ENCODE data around the gene IFNLR1.

The IFNLR1 gene

DNA sequence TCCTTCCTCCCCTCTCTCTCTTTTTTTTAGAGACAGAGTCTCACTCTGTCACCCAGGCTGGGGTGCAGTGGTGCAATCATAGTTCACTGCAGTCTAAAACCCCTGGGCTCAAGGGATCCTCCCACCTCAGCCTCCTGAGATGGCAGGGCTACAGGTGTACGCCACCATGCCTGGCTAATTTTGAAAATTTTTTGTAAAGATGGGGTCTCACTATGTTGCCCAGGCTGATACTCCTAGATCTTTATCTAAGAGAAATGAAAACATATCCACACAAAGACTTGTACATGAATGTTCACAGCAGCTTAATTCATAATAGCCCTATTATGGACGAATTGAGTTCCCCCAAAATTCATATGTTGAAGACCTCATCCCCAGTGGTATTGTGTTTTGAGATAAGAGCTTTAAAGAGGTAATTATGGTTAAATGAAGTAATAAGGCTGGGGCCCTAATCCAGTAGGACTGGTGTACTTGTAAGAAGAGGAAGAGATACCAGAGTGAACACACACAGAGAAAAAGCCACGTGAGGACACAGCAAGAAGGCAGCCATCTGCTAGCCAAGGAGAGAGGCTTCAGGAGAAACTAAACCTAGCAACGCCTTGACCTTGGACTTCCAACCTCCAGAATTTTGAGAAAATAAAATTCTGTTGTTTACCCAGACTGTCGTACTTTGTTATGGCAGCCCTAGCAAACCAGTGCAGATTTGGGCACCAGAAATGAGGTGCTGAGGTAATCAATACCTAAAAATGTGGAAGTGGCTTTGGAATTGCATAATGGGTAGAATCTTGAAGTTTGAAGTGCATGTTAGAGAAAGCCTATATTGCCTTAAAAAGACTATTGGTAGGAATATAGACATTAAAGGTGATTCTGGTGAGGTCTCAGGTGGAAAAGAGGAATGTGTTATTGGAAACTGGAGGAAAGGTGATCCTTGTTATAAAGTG, 13.2 kb downstream of the IFNLR1 start:
- Histone ChIP-seq H3K4me3 (ENCODE audit: low read length) (no peak overlapping the region), H3K4me1 (ENCODE audit: insufficient read depth, low read length) (no peaks in the 10 kb centered on the region), H3K9me3 (ENCODE audit: insufficient read depth, low read depth, low read length) (no peaks in the 10 kb centered on the region), H3K9ac (ENCODE audit: low read depth, low read length) (no peak overlapping the region), H3K36me3 (ENCODE audit: insufficient read depth, low read length) (peaks cover 10% of the 10 kb centered on the region), H3K27me3 (ENCODE audit: insufficient read depth, low read length) (no peaks in the 10 kb centered on the region), H3K27ac (ENCODE audit: low read depth, low read length) (no peak overlapping the region)
- 87% methylated on average over 5 of the region's 5 CpGs for WGBS

DNA sequence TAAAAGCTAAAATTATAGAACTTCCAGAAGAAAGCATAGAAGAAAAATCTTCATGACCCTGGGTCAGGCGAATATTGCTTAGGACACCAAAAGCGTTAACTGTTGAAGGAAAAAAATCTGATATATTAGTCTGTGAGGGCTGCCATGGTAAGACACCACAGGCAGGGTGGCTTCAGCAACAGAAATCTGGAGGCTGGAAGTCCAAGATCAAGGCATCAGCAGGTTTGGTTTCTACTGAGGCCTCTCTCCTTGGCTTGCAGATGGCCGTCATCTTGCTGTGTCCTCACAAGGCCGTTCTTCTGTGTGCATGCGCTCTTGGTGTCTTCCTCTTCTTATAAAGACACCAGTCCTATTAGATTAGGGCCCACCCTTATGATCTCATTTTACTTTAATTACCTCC, 14.5 kb downstream of the IFNLR1 start:
- Histone ChIP-seq H3K4me1 (ENCODE audit: insufficient read depth, low read length) (no peaks in the 10 kb centered on the region), H3K9me3 (ENCODE audit: insufficient read depth, low read depth, low read length) (no peaks in the 10 kb centered on the region), H3K36me3 (ENCODE audit: insufficient read depth, low read length) (peaks cover 15% of the 10 kb centered on the region), H3K27ac (ENCODE audit: low read depth, low read length) (no peak overlapping the region), H3K9ac (ENCODE audit: low read depth, low read length) (no peak overlapping the region), H3K4me3 (ENCODE audit: low read length) (no peak overlapping the region), H3K27me3 (ENCODE audit: insufficient read depth, low read length) (no peaks in the 10 kb centered on the region)
- 95% methylated on average over 5 of the region's 5 CpGs for WGBS

DNA sequence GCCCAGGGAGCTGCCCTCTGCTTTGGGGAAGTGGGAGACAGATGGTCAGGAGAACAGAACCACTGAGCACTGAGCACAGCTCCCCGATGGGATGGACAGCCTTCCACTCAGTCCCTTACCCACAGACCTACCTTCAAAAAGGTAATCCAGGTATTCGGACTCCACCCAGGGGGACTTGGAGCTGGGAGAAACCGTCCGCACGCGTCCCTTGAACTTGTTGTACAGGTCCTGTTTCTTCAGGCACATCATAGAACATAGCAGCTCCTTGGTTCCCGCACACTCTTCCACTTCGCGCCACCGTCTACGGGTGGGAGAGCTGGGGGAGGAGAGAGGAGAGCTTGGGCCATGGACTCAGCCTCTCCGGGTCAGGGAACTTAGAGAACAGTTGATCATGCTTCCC, 17.8 kb downstream of the IFNLR1 start:
- Histone ChIP-seq H3K9me3 (ENCODE audit: insufficient read depth, low read depth, low read length) (no peaks in the 10 kb centered on the region), H3K36me3 (ENCODE audit: insufficient read depth, low read length) (peaks cover 26% of the 10 kb centered on the region), H3K4me1 (ENCODE audit: insufficient read depth, low read length) (no peaks in the 10 kb centered on the region), H3K9ac (ENCODE audit: low read depth, low read length) (no peak overlapping the region), H3K27ac (ENCODE audit: low read depth, low read length) (no peak overlapping the region), H3K4me3 (ENCODE audit: low read length) (no peak overlapping the region), H3K27me3 (ENCODE audit: insufficient read depth, low read length) (no peaks in the 10 kb centered on the region)
- 97% methylated on average over 12 of the region's 12 CpGs for WGBS

DNA sequence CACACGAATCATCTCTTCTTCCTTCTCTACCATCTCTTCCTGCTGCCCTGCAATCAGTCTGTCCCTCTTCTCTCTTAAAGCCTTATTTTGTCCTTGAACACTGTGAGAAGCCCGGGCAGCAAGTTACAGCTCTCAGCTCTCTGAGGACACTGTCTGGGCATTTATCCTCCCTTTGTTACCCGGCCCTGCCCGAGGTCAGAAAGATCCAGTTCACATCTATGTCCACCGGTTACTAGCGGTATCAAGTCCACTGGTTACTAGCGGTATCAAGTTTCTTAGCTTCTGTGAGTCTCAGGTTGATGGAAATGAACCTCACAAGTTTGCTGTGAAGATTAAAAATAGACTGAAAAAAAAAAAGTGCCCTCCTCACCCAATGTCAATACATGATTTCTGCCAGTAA, 18.8 kb downstream of the IFNLR1 start:
- no peaks in the 10 kb centered on the region for H3K4me1 ChIP-seq (ENCODE audit: insufficient read depth, low read length)
- no peak overlapping the region for H3K27ac ChIP-seq (ENCODE audit: low read depth, low read length)
- H3K9ac ChIP-seq (ENCODE audit: low read depth, low read length): no peak overlapping the region
- no peaks in the 10 kb centered on the region for H3K27me3 ChIP-seq (ENCODE audit: insufficient read depth, low read length)
- peaks cover 26% of the 10 kb centered on the region for H3K36me3 ChIP-seq (ENCODE audit: insufficient read depth, low read length)
- H3K4me3 ChIP-seq (ENCODE audit: low read length): no peak overlapping the region
- 95% methylated on average over 7 of the region's 7 CpGs for WGBS
- H3K9me3 ChIP-seq (ENCODE audit: insufficient read depth, low read depth, low read length): no peaks in the 10 kb centered on the region

DNA sequence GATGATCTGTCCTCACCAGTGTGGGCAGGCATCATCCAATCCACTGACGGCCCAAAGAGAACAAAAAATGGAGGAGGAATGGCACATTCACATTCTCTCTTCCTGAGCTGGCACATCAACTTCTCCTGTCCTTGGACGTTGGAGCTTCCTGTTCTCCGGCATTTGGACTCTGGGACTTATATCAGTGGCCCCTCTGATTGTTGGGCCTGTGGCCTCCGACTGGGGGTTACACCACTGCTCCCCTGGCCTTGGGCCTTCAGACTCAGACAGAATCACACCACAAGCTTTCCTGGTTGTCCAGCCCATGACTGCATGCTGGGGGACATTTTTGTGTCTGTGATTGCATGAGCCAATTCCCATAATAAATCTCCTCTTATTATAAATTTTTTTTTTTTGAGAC, 20.1 kb downstream of the IFNLR1 start:
- no peak overlapping the region for H3K27ac ChIP-seq (ENCODE audit: low read depth, low read length)
- H3K27me3 ChIP-seq (ENCODE audit: insufficient read depth, low read length): no peaks in the 10 kb centered on the region
- H3K9me3 ChIP-seq (ENCODE audit: insufficient read depth, low read depth, low read length): no peaks in the 10 kb centered on the region
- no peaks in the 10 kb centered on the region for H3K4me1 ChIP-seq (ENCODE audit: insufficient read depth, low read length)
- no peak overlapping the region for H3K4me3 ChIP-seq (ENCODE audit: low read length)
- no peak overlapping the region for H3K9ac ChIP-seq (ENCODE audit: low read depth, low read length)
- H3K36me3 ChIP-seq (ENCODE audit: insufficient read depth, low read length): peaks cover 26% of the 10 kb centered on the region; the same call in 1 of the 2 replicates
- 69% methylated on average over 4 of the region's 4 CpGs for WGBS

DNA sequence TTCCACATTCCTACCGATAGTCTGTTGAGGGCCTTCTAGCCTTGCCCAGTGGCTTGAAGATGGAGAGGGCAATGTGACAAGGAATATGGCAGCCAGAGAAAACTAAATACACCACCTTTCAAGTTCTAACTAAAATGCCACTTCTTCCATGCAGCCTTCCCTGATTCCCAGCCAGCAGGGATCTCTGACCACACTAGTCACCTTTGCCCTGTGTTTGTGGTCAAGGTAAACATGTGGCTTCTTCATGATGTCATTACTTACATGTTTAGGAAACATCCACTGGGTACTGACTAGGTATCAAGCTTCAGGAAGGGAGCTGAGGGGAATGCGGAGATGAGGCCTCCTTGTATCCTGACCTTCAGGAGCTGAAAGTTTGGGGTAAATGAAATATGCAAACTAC, 21.6 kb downstream of the IFNLR1 start:
- Histone ChIP-seq H3K27ac (ENCODE audit: low read depth, low read length) (no peak overlapping the region), H3K9ac (ENCODE audit: low read depth, low read length) (no peak overlapping the region), H3K4me3 (ENCODE audit: low read length) (no peak overlapping the region), H3K27me3 (ENCODE audit: insufficient read depth, low read length) (no peaks in the 10 kb centered on the region), H3K4me1 (ENCODE audit: insufficient read depth, low read length) (no peaks in the 10 kb centered on the region), H3K9me3 (ENCODE audit: insufficient read depth, low read depth, low read length) (no peaks in the 10 kb centered on the region), H3K36me3 (ENCODE audit: insufficient read depth, low read length) (peaks cover 26% of the 10 kb centered on the region; the same call in 1 of the 2 replicates)
- 97% methylated on average over 2 of the region's 2 CpGs for WGBS

DNA sequence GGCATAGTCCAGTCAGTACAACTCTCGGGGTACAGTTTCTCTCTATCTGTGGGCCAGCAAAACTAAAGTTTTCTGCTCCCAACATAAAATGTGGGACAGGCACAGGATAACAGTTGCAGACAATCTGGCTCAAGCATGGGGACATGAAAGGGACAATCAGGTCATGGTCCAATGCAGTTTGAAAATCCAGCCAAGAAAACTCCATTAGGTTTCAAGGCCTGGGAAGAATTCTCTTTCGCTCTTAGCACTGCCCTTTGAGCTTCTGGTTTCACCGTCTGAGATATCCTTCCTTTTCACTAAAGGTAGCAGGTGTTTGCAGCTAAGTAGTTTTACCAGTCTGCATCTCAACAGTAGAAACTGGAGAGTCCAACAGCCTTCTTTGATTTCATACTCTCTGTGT, 23.1 kb downstream of the IFNLR1 start:
- H3K9ac ChIP-seq (ENCODE audit: low read depth, low read length): no peak overlapping the region
- no peak overlapping the region for H3K27ac ChIP-seq (ENCODE audit: low read depth, low read length)
- no peaks in the 10 kb centered on the region for H3K27me3 ChIP-seq (ENCODE audit: insufficient read depth, low read length)
- H3K36me3 ChIP-seq (ENCODE audit: insufficient read depth, low read length): peaks cover 17% of the 10 kb centered on the region; the same call in 1 of the 2 replicates
- H3K4me3 ChIP-seq (ENCODE audit: low read length): no peak overlapping the region
- H3K9me3 ChIP-seq (ENCODE audit: insufficient read depth, low read depth, low read length): no peaks in the 10 kb centered on the region
- H3K4me1 ChIP-seq (ENCODE audit: insufficient read depth, low read length): no peaks in the 10 kb centered on the region
- WGBS: 93% methylated on average over 3 of the region's 3 CpGs

DNA sequence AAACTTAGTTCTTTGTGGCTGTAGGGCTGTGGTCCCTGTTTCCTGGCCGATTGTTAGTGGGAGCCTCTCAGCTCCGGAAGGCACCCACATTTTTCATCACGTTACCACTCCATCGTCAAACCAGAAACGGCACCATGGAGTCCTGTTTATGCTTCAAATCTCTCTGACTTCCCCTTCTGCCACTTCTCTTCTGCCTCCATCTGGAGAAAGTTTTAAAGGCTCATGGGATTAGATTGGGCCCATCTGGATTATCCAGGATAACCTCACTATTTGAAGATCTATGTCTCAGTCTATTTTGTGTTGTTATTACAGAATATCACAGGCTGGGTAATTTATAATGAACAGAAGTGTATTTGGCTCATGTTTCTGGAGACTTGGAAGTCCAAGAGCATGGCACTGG, 24.9 kb downstream of the IFNLR1 start:
- H3K27ac ChIP-seq (ENCODE audit: low read depth, low read length): no peak overlapping the region
- no peaks in the 10 kb centered on the region for H3K4me1 ChIP-seq (ENCODE audit: insufficient read depth, low read length)
- peaks cover 17% of the 10 kb centered on the region; the same call in 1 of the 2 replicates for H3K36me3 ChIP-seq (ENCODE audit: insufficient read depth, low read length)
- 91% methylated on average over 5 of the region's 5 CpGs for WGBS
- H3K9me3 ChIP-seq (ENCODE audit: insufficient read depth, low read depth, low read length): no peaks in the 10 kb centered on the region
- H3K9ac ChIP-seq (ENCODE audit: low read depth, low read length): no peak overlapping the region
- H3K4me3 ChIP-seq (ENCODE audit: low read length): no peak overlapping the region
- H3K27me3 ChIP-seq (ENCODE audit: insufficient read depth, low read length): no peaks in the 10 kb centered on the region

DNA sequence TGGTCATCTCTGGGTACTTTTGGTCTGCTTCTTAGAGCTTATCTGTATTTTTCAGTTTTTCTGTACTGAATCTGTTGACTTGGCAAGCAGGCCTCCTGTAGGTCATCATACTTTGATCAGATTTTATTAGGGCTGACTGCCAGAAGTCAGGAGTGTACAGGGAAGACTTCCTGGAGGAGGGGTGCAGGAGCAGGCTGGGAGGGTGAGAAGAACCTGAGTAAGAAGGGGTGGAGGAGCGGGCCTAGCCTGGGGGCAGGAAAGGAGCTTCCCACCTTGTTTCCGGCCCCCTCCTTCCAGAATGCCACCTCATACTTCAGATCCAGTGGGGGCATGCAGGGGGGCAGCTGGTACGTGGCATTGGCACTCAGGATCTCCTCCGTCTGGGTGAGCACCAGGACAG, 25.8 kb downstream of the IFNLR1 start:
- Histone ChIP-seq H3K9me3 (ENCODE audit: insufficient read depth, low read depth, low read length) (no peaks in the 10 kb centered on the region), H3K4me1 (ENCODE audit: insufficient read depth, low read length) (no peaks in the 10 kb centered on the region), H3K4me3 (ENCODE audit: low read length) (no peak overlapping the region), H3K36me3 (ENCODE audit: insufficient read depth, low read length) (peaks cover 22% of the 10 kb centered on the region), H3K27me3 (ENCODE audit: insufficient read depth, low read length) (no peaks in the 10 kb centered on the region), H3K9ac (ENCODE audit: low read depth, low read length) (no peak overlapping the region), H3K27ac (ENCODE audit: low read depth, low read length) (no peak overlapping the region)
- 95% methylated on average over 4 of the region's 4 CpGs for WGBS

DNA sequence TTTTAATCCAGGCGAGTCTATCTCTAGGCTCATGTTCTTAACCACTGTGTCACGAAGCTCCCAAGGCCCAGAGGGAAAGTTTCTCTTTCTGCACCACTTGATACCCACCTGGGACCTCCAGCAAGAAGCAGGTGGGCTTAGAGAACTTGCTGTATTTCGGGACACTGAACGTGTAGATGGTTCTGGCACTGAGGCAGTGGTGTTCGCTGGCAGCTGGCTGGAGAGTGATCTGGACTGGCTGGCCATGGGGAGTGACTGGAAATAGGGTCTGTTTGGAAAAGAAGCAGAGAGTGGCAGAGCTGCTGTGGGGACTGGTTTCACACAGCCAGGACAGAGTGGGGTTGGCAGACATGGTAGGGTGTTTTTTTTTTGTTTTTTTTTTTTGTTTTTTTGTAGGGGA, 27.7 kb downstream of the IFNLR1 start:
- Histone ChIP-seq H3K27ac (ENCODE audit: low read depth, low read length) (no peak overlapping the region), H3K27me3 (ENCODE audit: insufficient read depth, low read length) (no peaks in the 10 kb centered on the region), H3K36me3 (ENCODE audit: insufficient read depth, low read length) (peaks cover 18% of the 10 kb centered on the region), H3K9ac (ENCODE audit: low read depth, low read length) (no peak overlapping the region), H3K4me3 (ENCODE audit: low read length) (no peak overlapping the region), H3K4me1 (ENCODE audit: insufficient read depth, low read length) (peaks cover under 1% of the 10 kb centered on the region), H3K9me3 (ENCODE audit: insufficient read depth, low read depth, low read length) (no peaks in the 10 kb centered on the region)
- 91% methylated on average over 5 of the region's 5 CpGs for WGBS

DNA sequence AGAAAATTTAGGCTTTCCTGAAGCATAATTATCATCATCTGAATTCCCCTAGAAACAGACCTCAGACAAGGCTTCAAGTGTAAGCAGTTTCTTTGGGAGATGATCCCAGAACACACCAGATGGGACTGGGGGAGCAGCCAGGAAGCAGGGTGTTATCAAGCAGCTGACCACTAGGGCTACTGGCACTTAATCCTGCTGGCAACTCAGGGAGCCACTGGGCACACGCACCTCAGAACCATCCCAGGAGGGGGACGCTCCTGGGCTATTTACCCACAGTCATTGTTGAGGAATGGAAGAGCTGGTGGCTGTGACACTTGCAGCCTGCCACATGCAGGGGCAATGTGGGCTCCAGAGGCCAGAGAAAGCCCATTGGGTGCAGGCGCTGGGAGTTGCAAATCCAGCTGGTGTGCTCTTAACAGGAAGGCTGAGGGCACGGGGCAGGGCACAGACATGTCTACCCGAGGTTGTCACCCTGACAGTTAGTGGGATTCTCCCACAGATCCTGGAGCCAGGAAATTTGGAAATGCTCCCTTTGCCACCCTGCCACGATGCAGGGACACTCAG, 29.1 kb downstream of the IFNLR1 start:
- peaks cover 18% of the 10 kb centered on the region for H3K36me3 ChIP-seq (ENCODE audit: insufficient read depth, low read length)
- H3K9me3 ChIP-seq (ENCODE audit: insufficient read depth, low read depth, low read length): no peaks in the 10 kb centered on the region
- H3K9ac ChIP-seq (ENCODE audit: low read depth, low read length): no peak overlapping the region
- no peak overlapping the region for H3K27ac ChIP-seq (ENCODE audit: low read depth, low read length)
- WGBS: 92% methylated on average over 6 of the region's 6 CpGs
- H3K27me3 ChIP-seq (ENCODE audit: insufficient read depth, low read length): no peaks in the 10 kb centered on the region
- no peak overlapping the region for H3K4me3 ChIP-seq (ENCODE audit: low read length)
- peaks cover 6% of the 10 kb centered on the region for H3K4me1 ChIP-seq (ENCODE audit: insufficient read depth, low read length)
